KMS-11 (cell line): ENCODE data around the gene XDH.

Experiments
- H2AFZ ChIP-seq: fragments of 200-600 bp; sonication (generic); 2 replicates; pipeline ENCODE4 v1.6.1; 2016; ENCODE audit warnings: antibody characterized with exemption, mixed run types, low read depth
- H3K27ac ChIP-seq: fragments of 200-600 bp; sonication (generic); 2 replicates; pipeline ENCODE4 v1.6.1; 2016; ENCODE audit warnings: mild to moderate bottlenecking, mixed run types
- H3K27me3 ChIP-seq: fragments of 200-600 bp; sonication (generic); 2 replicates; pipeline ENCODE4 v1.6.1; 2017; ENCODE audit warnings: mild to moderate bottlenecking, low read depth, mixed run types, moderate library complexity; ENCODE audit not compliant: insufficient read depth
- H3K36me3 ChIP-seq: fragments of 200-600 bp; sonication (generic); 2 replicates; pipeline ENCODE4 v1.6.1; 2017; ENCODE audit warnings: mild to moderate bottlenecking, mixed run types; ENCODE audit not compliant: insufficient read depth
- H3K4me1 ChIP-seq: fragments of 200-600 bp; sonication (generic); 2 replicates; pipeline ENCODE4 v1.6.1; 2016; ENCODE audit warnings: mild to moderate bottlenecking, low read depth, mixed run types; ENCODE audit not compliant: poor library complexity, severe bottlenecking
- H3K4me2 ChIP-seq: fragments of 200-600 bp; sonication (generic); 2 replicates; pipeline ENCODE4 v1.7.0; 2016; ENCODE audit warnings: mild to moderate bottlenecking, mixed run types
- H3K4me3 ChIP-seq: fragments of 200-600 bp; sonication (generic); IDR thresholded peaks from 2 replicates; pipeline ENCODE4 v1.6.1; 2017; ENCODE audit warnings: low read depth, low read length, mixed read lengths; ENCODE audit not compliant: insufficient read depth
- H3K79me2 ChIP-seq: fragments of 200-600 bp; sonication (generic); 2 replicates; pipeline ENCODE4 v1.6.1; 2016; ENCODE audit warnings: low read depth, mixed run types; ENCODE audit not compliant: insufficient read depth
- H3K9ac ChIP-seq: fragments of 200-600 bp; sonication (generic); 2 replicates; pipeline ENCODE4 v1.6.1; 2016; ENCODE audit warnings: mild to moderate bottlenecking, mixed run types
- H4K20me1 ChIP-seq: fragments of 200-600 bp; sonication (generic); 2 replicates; pipeline ENCODE4 v1.6.1; 2016; ENCODE audit warnings: mild to moderate bottlenecking, mixed run types; ENCODE audit not compliant: insufficient read depth
- TF ChIP-seq, protein P1 (sequence below): fragments of 200-600 bp; sonication (generic); conservative IDR thresholded peaks from 2 replicates; pipeline ENCODE4 v1.6.1; 2017; ENCODE audit warnings: low read depth, mild to moderate bottlenecking, antibody characterized with exemption, low read length, moderate library complexity, mixed read lengths

XDH gene

GRCh38 chr2:31297751-31298150, 116.8 kb downstream of the XDH start:
- TF ChIP-seq, protein P1, sequence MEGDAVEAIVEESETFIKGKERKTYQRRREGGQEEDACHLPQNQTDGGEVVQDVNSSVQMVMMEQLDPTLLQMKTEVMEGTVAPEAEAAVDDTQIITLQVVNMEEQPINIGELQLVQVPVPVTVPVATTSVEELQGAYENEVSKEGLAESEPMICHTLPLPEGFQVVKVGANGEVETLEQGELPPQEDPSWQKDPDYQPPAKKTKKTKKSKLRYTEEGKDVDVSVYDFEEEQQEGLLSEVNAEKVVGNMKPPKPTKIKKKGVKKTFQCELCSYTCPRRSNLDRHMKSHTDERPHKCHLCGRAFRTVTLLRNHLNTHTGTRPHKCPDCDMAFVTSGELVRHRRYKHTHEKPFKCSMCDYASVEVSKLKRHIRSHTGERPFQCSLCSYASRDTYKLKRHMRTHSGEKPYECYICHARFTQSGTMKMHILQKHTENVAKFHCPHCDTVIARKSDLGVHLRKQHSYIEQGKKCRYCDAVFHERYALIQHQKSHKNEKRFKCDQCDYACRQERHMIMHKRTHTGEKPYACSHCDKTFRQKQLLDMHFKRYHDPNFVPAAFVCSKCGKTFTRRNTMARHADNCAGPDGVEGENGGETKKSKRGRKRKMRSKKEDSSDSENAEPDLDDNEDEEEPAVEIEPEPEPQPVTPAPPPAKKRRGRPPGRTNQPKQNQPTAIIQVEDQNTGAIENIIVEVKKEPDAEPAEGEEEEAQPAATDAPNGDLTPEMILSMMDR: no peak
- H2AFZ ChIP-seq: no peak overlapping the region

GRCh38 chr2:31296641-31297287, 117.8 kb downstream of the XDH start:
- H3K27ac ChIP-seq: no peak overlapping the region
- H3K4me1 ChIP-seq: no peaks in the 10 kb centered on the region
- H3K4me2 ChIP-seq: no peak overlapping the region
- H3K27me3 ChIP-seq: no peaks in the 10 kb centered on the region
- no peaks in the 10 kb centered on the region for H3K79me2 ChIP-seq
- no peaks in the 10 kb centered on the region for H4K20me1 ChIP-seq
- H2AFZ ChIP-seq: no peak overlapping the region
- no peaks in the 10 kb centered on the region for H3K36me3 ChIP-seq
- H3K4me3 ChIP-seq: no peak overlapping the region
- no peak overlapping the region for H3K9ac ChIP-seq
- TF ChIP-seq, protein P1: no peak

More at GRCh38 chr2:31297751-31298150, 116.8 kb downstream of the XDH start:
- H3K79me2 ChIP-seq: no peaks in the 10 kb centered on the region
- no peaks in the 10 kb centered on the region for H3K36me3 ChIP-seq
- no peak overlapping the region for H3K27ac ChIP-seq
- H3K27me3 ChIP-seq: no peaks in the 10 kb centered on the region
- no peak overlapping the region for H3K4me2 ChIP-seq
- no peaks in the 10 kb centered on the region for H4K20me1 ChIP-seq
- H3K9ac ChIP-seq: no peak overlapping the region
- no peaks in the 10 kb centered on the region for H3K4me1 ChIP-seq
- H3K4me3 ChIP-seq: no peak overlapping the region

DNA sequence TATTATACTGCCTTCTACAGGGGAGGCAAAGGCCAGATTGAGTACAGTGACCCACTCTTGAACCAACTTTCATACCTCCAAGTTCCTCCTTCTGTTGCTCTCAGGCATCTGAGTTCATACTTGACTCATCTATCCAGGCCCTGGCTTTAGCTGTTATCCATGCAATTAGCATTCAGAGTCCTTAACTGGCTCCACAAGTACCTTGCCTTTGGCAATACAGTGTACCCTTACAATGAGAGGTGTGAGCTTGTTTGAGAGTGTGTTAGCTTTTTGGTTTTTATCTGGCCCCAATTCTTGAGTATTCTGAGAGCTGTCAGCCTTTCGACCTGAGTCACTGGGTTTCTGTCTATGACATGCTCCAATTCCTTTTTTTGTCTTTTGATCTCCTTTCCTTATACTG, 120.3 kb downstream of the XDH start:
- Histone ChIP-seq H3K9ac (no peak overlapping the region), H3K4me2 (no peak overlapping the region), H3K4me3 (no peak overlapping the region), H3K36me3 (no peaks in the 10 kb centered on the region), H3K27ac (no peak overlapping the region), H2AFZ (no peak overlapping the region), H3K4me1 (no peaks in the 10 kb centered on the region), H3K79me2 (no peaks in the 10 kb centered on the region), H3K27me3 (no peaks in the 10 kb centered on the region), H4K20me1 (no peaks in the 10 kb centered on the region)
- TF ChIP-seq, protein P1: no peak

GRCh38 chr2:31287654-31288053, 126.9 kb downstream of the XDH start:
- Histone ChIP-seq H3K27ac (no peak overlapping the region), H2AFZ (no peak overlapping the region), H3K4me1 (no peaks in the 10 kb centered on the region), H4K20me1 (no peaks in the 10 kb centered on the region), H3K9ac (no peak overlapping the region), H3K79me2 (no peaks in the 10 kb centered on the region), H3K36me3 (no peaks in the 10 kb centered on the region), H3K27me3 (no peaks in the 10 kb centered on the region), H3K4me3 (no peak overlapping the region), H3K4me2 (no peak overlapping the region)
- TF ChIP-seq, protein P1: no peak
